OCI-LY1 (cell line): ENCODE results near the gene ADAM22.

Experiments
- H2AFZ ChIP-seq: fragments of 200-600 bp; sonication (generic), shearing (Covaris generic); 2 replicates; pipeline ENCODE4 v1.6.0; 2014; ENCODE audit warnings: antibody characterized with exemption, mild to moderate bottlenecking, low read length
- H3F3A ChIP-seq: fragments of 200-600 bp; sonication (generic), shearing (Covaris generic); 2 replicates; pipeline ENCODE4 v1.6.0; 2014; ENCODE audit warnings: mild to moderate bottlenecking, antibody characterized with exemption, low read length, moderate library complexity; ENCODE audit not compliant: insufficient read depth
- H3K27ac ChIP-seq: fragments of 200-600 bp; sonication (generic); 2 replicates; pipeline ENCODE4 v1.5.1; 2014; ENCODE audit warnings: low read length, mixed run types, mild to moderate bottlenecking, low read depth; ENCODE audit not compliant: poor library complexity, severe bottlenecking
- H3K27me3 ChIP-seq: fragments of 200-600 bp; sonication (generic); 2 replicates; pipeline ENCODE4 v1.6.0; 2014; ENCODE audit warnings: antibody characterized with exemption, mild to moderate bottlenecking, low read length, moderate library complexity; ENCODE audit not compliant: insufficient read depth
- H3K36me3 ChIP-seq: fragments of 200-600 bp; sonication (generic); 2 replicates; pipeline ENCODE4 v1.6.1; 2014; ENCODE audit warnings: mild to moderate bottlenecking, antibody characterized with exemption, low read length, moderate library complexity, mixed read lengths; ENCODE audit not compliant: insufficient read depth
- H3K4me1 ChIP-seq: fragments of 200-600 bp; sonication (generic); 2 replicates; pipeline ENCODE4 v1.5.1; 2014; ENCODE audit warnings: mild to moderate bottlenecking, low read length, moderate library complexity; ENCODE audit not compliant: insufficient read depth, severe bottlenecking
- H3K4me2 ChIP-seq: fragments of 200-600 bp; sonication (generic), shearing (Covaris generic); 2 replicates; pipeline ENCODE4 v1.6.1; 2014; ENCODE audit warnings: low read length
- H3K4me3 ChIP-seq: fragments of 200-600 bp; sonication (generic); 2 replicates; pipeline ENCODE4 v1.5.1; 2014; ENCODE audit warnings: low read length, low read depth, mild to moderate bottlenecking, mixed read lengths; ENCODE audit not compliant: poor library complexity, severe bottlenecking
- H3K79me2 ChIP-seq: fragments of 200-600 bp; shearing (Covaris generic); 2 replicates; pipeline ENCODE4 v1.6.1; 2016; ENCODE audit warnings: mixed run types, low read length, mixed read lengths; ENCODE audit not compliant: insufficient read depth
- H3K9ac ChIP-seq: fragments of 200-600 bp; sonication (generic), shearing (Covaris generic); 2 replicates; pipeline ENCODE4 v1.6.1; 2014; ENCODE audit warnings: mild to moderate bottlenecking, low read length, mixed read lengths
- H3K9me2 ChIP-seq: fragments of 200-600 bp; sonication (generic), shearing (Covaris generic); 2 replicates; pipeline ENCODE4 v1.6.1; 2014; ENCODE audit warnings: low read depth, mild to moderate bottlenecking, low read length, mixed read lengths
- H3K9me3 ChIP-seq: fragments of 200-600 bp; shearing (Covaris generic); 2 replicates; pipeline ENCODE4 v1.6.1; 2014; ENCODE audit warnings: low read length, mixed read lengths
- H4K20me1 ChIP-seq: fragments of 200-600 bp; sonication (generic), shearing (Covaris generic); 2 replicates; pipeline ENCODE4 v1.6.0; 2016; ENCODE audit warnings: mild to moderate bottlenecking, low read length; ENCODE audit not compliant: insufficient read depth
- EZH2 ChIP-seq: fragments of 200-600 bp; sonication (generic), shearing (Covaris generic); IDR thresholded peaks from 2 replicates; pipeline ENCODE4 v1.8.0; 2017; ENCODE audit warnings: borderline replicate concordance, mixed run types, mild to moderate bottlenecking, antibody characterized with exemption, low read length, moderate library complexity, mixed read lengths
- TF ChIP-seq, protein P1 (sequence below): fragments of 200-600 bp; sonication (generic), shearing (Covaris generic); IDR thresholded peaks from 2 replicates; pipeline ENCODE4 v1.5.1; 2017; ENCODE audit warnings: mild to moderate bottlenecking, antibody characterized with exemption, low read length, moderate library complexity, mixed read lengths

The ADAM22 gene

DNA sequence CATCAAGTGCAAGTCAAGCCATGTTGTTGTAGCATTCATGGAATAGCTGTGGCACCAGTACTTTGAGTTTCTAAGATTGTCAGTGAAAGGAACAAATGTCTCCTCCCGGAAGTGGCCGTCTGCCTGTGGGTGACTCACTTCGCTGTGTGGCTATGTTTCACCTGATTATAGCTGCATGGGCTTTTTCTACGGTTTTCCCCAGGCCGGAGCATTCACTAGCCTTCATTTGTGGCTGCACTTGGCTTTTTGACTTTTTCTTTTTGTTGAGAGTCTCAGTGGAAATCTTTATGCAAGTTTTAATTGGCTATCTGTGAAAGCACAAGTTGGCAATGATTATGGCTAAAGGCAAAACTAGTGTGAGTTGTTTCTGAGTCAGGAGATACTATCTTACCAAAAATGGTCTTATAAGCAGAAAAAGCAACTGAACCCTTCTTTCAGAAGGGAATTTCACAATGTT, 250.8 kb downstream of the ADAM22 start:
- H3F3A ChIP-seq: no peaks in the 10 kb centered on the region
- H4K20me1 ChIP-seq: no peaks in the 10 kb centered on the region
- peaks cover 8% of the 10 kb centered on the region for H3K4me1 ChIP-seq
- H3K9me3 ChIP-seq: no peaks in the 10 kb centered on the region
- H3K9me2 ChIP-seq: no peaks in the 10 kb centered on the region
- no peak overlapping the region for H3K4me2 ChIP-seq
- H3K79me2 ChIP-seq: no peaks in the 10 kb centered on the region
- no peak for TF ChIP-seq EZH2
- TF ChIP-seq, protein P1, sequence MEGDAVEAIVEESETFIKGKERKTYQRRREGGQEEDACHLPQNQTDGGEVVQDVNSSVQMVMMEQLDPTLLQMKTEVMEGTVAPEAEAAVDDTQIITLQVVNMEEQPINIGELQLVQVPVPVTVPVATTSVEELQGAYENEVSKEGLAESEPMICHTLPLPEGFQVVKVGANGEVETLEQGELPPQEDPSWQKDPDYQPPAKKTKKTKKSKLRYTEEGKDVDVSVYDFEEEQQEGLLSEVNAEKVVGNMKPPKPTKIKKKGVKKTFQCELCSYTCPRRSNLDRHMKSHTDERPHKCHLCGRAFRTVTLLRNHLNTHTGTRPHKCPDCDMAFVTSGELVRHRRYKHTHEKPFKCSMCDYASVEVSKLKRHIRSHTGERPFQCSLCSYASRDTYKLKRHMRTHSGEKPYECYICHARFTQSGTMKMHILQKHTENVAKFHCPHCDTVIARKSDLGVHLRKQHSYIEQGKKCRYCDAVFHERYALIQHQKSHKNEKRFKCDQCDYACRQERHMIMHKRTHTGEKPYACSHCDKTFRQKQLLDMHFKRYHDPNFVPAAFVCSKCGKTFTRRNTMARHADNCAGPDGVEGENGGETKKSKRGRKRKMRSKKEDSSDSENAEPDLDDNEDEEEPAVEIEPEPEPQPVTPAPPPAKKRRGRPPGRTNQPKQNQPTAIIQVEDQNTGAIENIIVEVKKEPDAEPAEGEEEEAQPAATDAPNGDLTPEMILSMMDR: no peak
- no peaks in the 10 kb centered on the region for H3K27me3 ChIP-seq
- no peak overlapping the region for H3K27ac ChIP-seq
- no peak overlapping the region for H3K9ac ChIP-seq
- no peaks in the 10 kb centered on the region for H3K36me3 ChIP-seq
- H2AFZ ChIP-seq: no peak overlapping the region
- no peak overlapping the region for H3K4me3 ChIP-seq

DNA sequence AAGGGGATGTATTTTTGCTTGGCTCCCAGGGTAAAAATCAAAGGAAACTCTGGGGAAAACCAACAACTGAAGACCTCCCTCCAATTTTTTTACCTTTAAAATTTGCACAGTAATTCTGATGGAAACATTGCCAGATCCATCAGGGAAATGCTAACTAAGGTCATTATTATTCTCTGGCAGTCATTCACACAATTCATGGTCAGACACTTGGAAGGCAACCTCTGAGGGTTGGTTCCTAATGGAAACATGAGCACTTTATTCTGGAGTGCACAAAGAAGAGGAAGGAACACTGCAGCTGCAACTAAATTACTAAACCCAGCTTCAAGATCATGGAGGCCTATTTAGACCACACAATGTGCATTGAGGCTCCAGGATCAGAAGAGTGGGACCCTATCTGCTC, 251.6 kb downstream of the ADAM22 start:
- Histone ChIP-seq H3K27me3 (no peaks in the 10 kb centered on the region), H3K9ac (no peak overlapping the region), H3K9me2 (no peaks in the 10 kb centered on the region), H3K4me3 (no peak overlapping the region), H3K4me1 (peaks cover 8% of the 10 kb centered on the region), H4K20me1 (no peaks in the 10 kb centered on the region), H3F3A (no peaks in the 10 kb centered on the region), H3K79me2 (no peaks in the 10 kb centered on the region), H3K27ac (no peak overlapping the region), H3K4me2 (no peak overlapping the region), H2AFZ (no peak overlapping the region), H3K36me3 (no peaks in the 10 kb centered on the region), H3K9me3 (no peaks in the 10 kb centered on the region)
- no peak for TF ChIP-seq EZH2
- TF ChIP-seq, protein P1: no peak

DNA sequence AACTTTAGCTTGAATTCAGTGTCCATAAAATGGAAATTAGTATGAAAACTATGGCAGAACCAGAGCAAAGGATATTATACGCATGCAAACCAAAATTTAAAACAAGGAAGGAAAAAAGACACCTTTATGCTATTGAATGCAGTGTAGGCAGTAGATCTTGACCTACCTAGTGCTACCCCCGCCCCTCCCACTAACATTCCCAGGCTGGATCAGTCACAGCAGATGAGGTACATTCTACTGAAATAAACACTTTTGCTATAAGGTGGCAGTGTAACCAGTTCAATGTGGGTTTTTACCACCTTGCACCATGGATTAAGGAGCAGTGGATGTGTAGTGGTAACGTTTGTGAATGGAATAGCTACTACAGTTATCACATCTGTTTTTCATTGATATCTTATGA, 257.9 kb downstream of the ADAM22 start:
- no peaks in the 10 kb centered on the region for H3K9me2 ChIP-seq
- no peaks in the 10 kb centered on the region for H3K9me3 ChIP-seq
- no peaks in the 10 kb centered on the region for H3K4me1 ChIP-seq
- no peak overlapping the region for H3K9ac ChIP-seq
- H3K27me3 ChIP-seq: no peaks in the 10 kb centered on the region
- TF ChIP-seq, protein P1: no peak
- no peak for TF ChIP-seq EZH2
- H2AFZ ChIP-seq: no peak overlapping the region
- no peak overlapping the region for H3K4me3 ChIP-seq
- no peaks in the 10 kb centered on the region for H4K20me1 ChIP-seq
- no peaks in the 10 kb centered on the region for H3F3A ChIP-seq
- no peak overlapping the region for H3K4me2 ChIP-seq
- H3K27ac ChIP-seq: no peak overlapping the region
- H3K36me3 ChIP-seq: no peaks in the 10 kb centered on the region
- H3K79me2 ChIP-seq: no peaks in the 10 kb centered on the region
